ENCODE data around the gene ACAD10. TPM values are rescaled to one million over a fixed set of nuclear protein-coding genes. Genes with fewer than 3 reads are reported as not detected.

ACAD10 gene
- total RNA-seq, 1 experiment from 2014 or later: 25.3 TPM

GRCh38 chr12:111656016-111656415 lies 29.8 kb upstream of the ACAD10 start:
- Histone ChIP-seq H3K4me1 (ENCODE audit: control insufficient read depth in 1 of 2, insufficient read depth in 2 of 2, low read length in 2 of 2) (no peaks in the 10 kb centered on the region), H2AFZ (ENCODE audit: low read depth, low read length, poor library complexity, severe bottlenecking) (no peak overlapping the region), H3K79me2 (ENCODE audit: insufficient read depth, low read length) (no peaks in the 10 kb centered on the region), H3K4me3 (replicated peaks in 1 of 2; ENCODE audit: low read depth in 1 of 2, low read length in 2 of 2) (no peak overlapping the region), H4K20me1 (ENCODE audit: insufficient read depth) (no peaks in the 10 kb centered on the region), H3K36me3 (ENCODE audit: control insufficient read depth in 1 of 2, insufficient read depth in 2 of 2, low read length in 2 of 2) (peaks cover 19 to 27% of the 10 kb centered on the region in 2 experiments), H3K27me3 (ENCODE audit: insufficient read depth, low read length) (no peaks in the 10 kb centered on the region), H3K9ac (ENCODE audit: low read length) (no peak overlapping the region), H3K4me2 (ENCODE audit: low read length) (no peak overlapping the region), H3K9me3 (ENCODE audit: control insufficient read depth in 1 of 2, insufficient read depth in 1 of 2, low read depth in 1 of 2, low read length in 2 of 2) (no peaks in the 10 kb centered on the region), H3K9me2 (ENCODE audit: insufficient read depth) (no peaks in the 10 kb centered on the region), H3K27ac (ENCODE audit: low read depth, low read length) (no peak overlapping the region)
- no TSS peak for BruUV-seq (replicated peaks)
- no peak for DNase-seq (ENCODE audit: low read depth, low spot score)
- no peak for ATAC-seq
- TF ChIP-seq EZH2phosphoT487 (IDR thresholded peaks at IDR 0.05; ENCODE audit: borderline replicate concordance) (no peak), ZNF274 (IDR thresholded peaks at IDR 0.05; ENCODE audit: low read depth, low read length) (no peak), TCF7L2 (IDR thresholded peaks at IDR 0.05; ENCODE audit: borderline replicate concordance, extremely low read depth, insufficient read depth, insufficient read length) (no peak), CTCF (IDR thresholded peaks at IDR 0.05 in 2 of 3, conservative IDR thresholded peaks at IDR 0.05 in 1 of 3; ENCODE audit: borderline replicate concordance in 1 of 3, insufficient read depth in 1 of 3, low read depth in 2 of 3, low read length in 2 of 3) (no peak), CBX3 (IDR thresholded peaks at IDR 0.05; ENCODE audit: low read depth) (no peak), REST (IDR thresholded peaks at IDR 0.05; ENCODE audit: low read depth) (no peak), POLR2A (IDR thresholded peaks at IDR 0.05; ENCODE audit: borderline replicate concordance, extremely low read depth, insufficient read depth, insufficient read length) (no peak), ATF3 (IDR thresholded peaks at IDR 0.05) (no peak), ZFX (IDR thresholded peaks at IDR 0.05) (no peak), SIN3A (IDR thresholded peaks at IDR 0.05; ENCODE audit: low read depth) (no peak), SRF (IDR thresholded peaks at IDR 0.05; ENCODE audit: low read depth) (no peak), MAX (IDR thresholded peaks at IDR 0.05) (no peak), CEBPB (IDR thresholded peaks at IDR 0.05; ENCODE audit: low read depth) (no peak), RAD21 (IDR thresholded peaks at IDR 0.05; ENCODE audit: low read depth) (no peak), FOSL1 (IDR thresholded peaks at IDR 0.05; ENCODE audit: low read depth) (no peak)
- intact Hi-C loops (cut with micrococcal nuclease): no loop called here
- CTCF ChIA-PET: no interaction called here
- RAD21 ChIA-PET (ENCODE audit: low non-redundant PET in 1 of 2, low total read pairs in 2 of 2, uncharacterized antibody in 2 of 2, unreplicated experiment in 2 of 2): no interaction called here
- POLR2A ChIA-PET: no interaction called here

Data from HCT116 (cell line).